ENCODE measurements around the gene MUC12.
"Not testable (repeated sequence)": the region's sequence is repeated elsewhere in the genome, so short reads cannot be mapped to it uniquely, and the experiment has no call there.

The MUC12 gene

DNA sequence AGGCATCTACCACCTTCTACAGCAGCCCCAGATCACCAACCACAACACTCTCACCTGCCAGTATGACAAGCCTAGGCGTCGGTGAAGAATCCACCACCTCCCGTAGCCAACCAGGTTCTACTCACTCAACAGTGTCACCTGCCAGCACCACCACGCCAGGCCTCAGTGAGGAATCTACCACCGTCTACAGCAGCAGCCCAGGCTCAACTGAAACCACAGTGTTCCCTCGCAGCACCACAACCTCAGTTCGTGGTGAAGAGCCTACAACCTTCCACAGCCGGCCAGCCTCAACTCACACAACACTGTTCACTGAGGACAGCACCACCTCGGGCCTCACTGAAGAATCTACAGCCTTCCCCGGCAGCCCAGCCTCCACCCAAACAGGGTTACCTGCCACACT lies 29.2 kb downstream of the MUC12 start:
- not testable (repeated sequence) for DNase-seq

GRCh38 chr7:100999334-100999733 lies 30.0 kb downstream of the MUC12 start:
- not testable (repeated sequence) for DNase-seq

- DNase-seq = not testable (repeated sequence)
Observed at GRCh38 chr7:101000025-101000424, 30.7 kb downstream of the MUC12 start.

- DNase-seq = not testable (repeated sequence)
Observed at GRCh38 chr7:101002333-101002732, 33.0 kb downstream of the MUC12 start.

DNA sequence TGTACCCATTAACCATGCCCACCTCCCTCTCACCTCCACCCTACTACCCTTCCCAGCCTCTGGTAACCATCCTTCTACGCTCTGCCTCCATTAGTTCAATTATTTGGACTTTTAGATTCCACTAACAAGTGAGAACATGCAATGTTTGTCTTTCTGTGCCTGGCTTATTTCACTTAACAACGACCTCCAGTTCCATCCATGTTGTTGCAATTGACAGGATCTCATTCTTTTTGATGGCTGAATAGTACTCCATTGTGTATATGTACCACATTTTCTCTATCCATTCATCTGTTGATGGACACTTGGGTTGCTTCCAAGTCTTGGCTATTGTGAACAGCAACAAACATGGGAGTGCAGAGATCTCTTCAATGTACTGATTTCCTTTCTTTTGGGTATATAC lies 38.0 kb downstream of the MUC12 start:
- DNase-seq = not testable (repeated sequence)

DNA sequence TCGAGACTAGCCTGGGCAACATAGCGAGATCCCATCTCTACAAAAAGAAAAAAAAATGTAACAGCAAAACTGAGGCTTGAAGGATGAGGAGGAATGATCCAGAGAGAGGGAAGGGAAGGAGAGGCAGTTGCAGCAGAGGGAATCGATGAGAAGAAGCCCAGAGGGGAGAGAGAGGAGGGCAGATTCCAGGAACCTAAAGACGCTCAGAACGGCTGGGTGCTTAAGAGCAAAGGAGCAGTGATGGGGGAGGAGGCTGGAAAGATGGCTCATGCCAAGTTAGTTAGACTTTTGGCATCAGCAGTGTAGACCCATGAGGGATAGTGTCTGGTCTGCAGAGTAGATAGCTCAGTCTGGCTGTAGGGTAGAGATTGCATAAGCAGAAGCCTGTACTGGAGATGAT lies 40.3 kb downstream of the MUC12 start:
- DNase-seq = no peak

DNA sequence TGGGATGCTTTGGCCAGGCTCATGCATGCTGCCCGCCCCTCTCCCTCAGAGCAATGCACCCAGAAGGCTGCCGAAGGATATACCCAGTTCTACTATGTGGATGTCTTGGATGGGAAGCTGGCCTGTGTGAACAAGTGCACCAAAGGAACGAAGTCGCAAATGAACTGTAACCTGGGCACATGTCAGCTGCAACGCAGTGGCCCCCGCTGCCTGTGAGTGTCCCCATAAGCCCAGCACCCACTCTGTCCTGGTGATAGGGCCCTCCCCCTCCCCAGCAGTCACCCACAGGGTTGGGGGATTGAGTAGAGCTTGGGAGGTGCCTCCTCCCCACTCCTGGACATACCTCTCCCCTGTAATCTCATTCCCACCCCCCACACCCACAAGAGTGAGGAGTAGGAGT lies 43.6 kb downstream of the MUC12 start:
- no peak for DNase-seq

DNA sequence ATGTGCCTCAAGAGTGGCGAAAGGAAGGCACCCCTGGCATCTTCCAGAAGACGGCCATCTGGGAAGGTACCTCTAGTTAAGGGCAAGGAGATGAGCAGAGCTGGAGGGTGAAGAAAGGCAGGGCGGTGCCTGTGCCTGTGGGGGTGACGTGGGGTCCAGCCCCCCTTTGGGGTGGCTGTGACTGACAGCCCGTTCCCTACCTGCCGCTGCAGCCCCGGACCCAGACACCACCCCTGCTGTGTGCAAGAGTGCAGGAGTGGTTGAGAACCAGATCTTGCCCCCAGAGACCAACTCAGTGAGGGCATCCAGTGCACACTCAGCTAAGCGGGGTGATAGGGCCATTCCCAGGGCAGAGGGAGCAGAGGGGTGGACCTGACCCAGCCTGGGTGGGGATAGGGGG lies 46.3 kb downstream of the MUC12 start:
- no peak for DNase-seq

DNA sequence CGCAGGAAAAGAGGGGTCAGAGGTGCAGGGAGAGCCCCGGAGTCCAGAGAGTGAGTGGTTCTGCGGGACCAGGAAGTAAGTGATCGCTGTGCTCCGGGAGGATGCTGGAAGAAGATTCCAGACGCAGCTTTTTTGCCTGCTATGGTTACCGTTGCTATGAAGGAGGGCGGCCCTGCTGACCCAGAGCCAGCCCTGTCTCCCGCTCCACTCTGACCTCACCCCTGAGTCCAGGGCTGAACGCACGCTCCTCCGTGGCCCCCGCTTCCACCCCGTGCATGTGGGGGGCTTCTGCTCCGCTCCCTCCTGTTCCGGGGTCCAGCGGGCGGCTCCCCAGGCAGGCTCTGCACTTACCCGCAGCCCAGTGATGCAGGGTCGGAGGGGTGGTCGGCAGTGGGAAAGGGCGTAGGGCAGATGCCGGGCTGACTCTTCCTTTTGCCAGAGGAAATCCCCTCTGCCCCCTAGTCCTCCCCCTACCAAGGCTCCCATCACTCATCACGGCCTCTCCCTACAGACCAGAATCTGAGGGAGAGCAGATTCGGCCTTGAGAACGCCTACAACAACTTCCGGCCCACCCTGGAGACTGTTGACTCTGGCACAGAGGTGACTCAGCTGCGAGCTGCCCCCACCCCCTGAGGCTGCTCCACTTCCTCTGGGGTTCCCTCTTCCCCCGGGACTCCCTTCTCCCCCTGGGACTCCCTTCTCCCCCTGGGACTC lies 47.9 kb downstream of the MUC12 start:
- DNase-seq = peak; percentile 75

GRCh38 chr7:101018271-101019167 lies 49.2 kb downstream of the MUC12 start:
- no peak for DNase-seq

- DNase-seq = no peak
Observed at GRCh38 chr7:101020444-101020843, 51.1 kb downstream of the MUC12 start.

- DNase-seq = no peak
Observed at GRCh38 chr7:101021703-101022102, 52.3 kb downstream of the MUC12 start.

GRCh38 chr7:101023839-101024238 lies 54.5 kb downstream of the MUC12 start:
- DNase-seq = no peak

- no peak for DNase-seq
Observed at GRCh38 chr7:101031082-101031481, 61.7 kb downstream of the MUC12 start.

- no peak for DNase-seq
Observed at GRCh38 chr7:101035941-101036340, 66.6 kb downstream of the MUC12 start.

- not testable (repeated sequence) for DNase-seq
Observed at GRCh38 chr7:101041283-101041682, 71.9 kb downstream of the MUC12 start.

GRCh38 chr7:101058355-101058754 lies 89.0 kb downstream of the MUC12 start:
- peak; percentile 21 for DNase-seq

GRCh38 chr7:101059620-101059942 lies 90.2 kb downstream of the MUC12 start:
- no peak for DNase-seq

- DNase-seq = no peak
Observed at GRCh38 chr7:101060992-101061391, 91.6 kb downstream of the MUC12 start.

DNA sequence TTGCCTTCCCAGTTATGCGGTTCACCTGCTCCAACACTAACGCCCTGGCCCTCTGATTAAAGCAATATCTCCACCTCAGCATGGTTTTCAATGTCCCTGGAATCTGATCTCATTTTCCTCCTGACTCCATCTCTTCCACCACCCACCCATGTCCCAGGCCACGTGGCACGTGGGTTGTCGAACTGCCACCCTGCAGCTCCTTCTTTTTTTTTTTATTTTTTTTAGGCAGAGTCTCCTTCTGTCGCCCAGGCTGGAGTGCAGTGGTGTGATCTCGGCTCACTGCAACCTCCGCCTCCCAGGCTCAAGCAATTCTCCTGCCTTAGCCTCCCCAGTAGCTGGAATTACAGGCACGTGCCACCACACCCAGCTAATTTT lies 94.8 kb downstream of the MUC12 start:
- DNase-seq = not testable (repeated sequence)

- DNase-seq = not testable (repeated sequence)
Observed at GRCh38 chr7:101065162-101065561, 95.8 kb downstream of the MUC12 start.

- DNase-seq = no peak
Observed at GRCh38 chr7:101066141-101066832, 96.9 kb downstream of the MUC12 start.

DNA sequence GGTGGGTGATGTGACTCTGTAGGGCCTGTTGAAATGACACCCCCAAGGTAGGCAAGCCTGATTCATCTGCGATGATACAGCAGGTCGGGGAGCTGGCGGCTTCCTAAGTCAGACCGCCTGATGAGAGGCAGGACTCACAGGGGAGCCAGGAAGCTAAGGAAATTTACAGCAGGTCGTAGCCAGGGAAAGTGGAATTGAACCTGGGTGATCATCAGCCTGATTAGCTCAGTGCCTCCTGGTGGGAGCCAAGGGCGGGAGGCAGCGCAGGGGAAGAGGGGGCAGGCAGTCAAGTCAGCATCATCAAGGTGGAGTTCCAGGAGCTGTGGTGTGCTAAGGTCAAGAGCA lies 97.4 kb downstream of the MUC12 start:
- no peak for DNase-seq

DNA sequence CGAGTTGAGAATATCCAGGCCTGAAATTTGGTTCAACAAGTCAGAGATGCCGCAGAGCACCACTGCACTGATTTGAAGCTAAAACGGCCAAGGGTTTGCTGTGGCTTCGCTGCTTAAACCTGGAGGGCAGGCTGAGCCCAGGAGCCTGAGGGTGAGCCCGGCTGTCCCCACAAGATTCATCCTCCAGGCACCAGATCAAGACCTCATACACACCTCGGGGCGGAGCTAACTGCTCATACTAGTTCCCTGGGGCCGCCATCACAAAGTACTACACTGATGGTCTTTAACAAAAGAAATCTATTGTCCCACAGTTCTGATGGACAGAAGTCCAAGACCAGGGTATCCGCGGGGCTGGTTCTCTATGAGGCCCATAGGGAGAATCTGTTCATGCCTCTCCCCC lies 99.0 kb downstream of the MUC12 start:
- DNase-seq = no peak
